ENCODE results near the gene ARMC8.

The ARMC8 gene

DNA sequence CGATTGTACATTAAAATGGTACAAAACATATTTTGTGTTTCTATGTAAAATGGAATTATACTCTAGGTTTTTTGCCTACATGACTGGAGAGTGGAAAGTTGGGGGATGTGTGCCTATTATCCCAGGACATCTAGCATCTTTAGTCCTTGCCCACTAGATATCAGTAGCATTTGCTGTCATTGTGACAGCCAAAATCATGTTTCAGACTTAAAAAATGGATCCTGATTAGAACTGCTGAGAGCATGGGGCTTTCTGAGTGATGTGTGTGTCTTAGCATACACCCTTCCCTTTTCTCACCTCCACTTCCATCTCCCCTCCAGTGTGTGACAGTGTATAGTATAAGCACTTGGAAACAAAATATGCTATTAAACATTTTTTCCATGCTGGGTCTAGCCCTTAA, 13.3 kb downstream of the ARMC8 start:
- no peak for DNase-seq (ENCODE audit: low spot score)

DNA sequence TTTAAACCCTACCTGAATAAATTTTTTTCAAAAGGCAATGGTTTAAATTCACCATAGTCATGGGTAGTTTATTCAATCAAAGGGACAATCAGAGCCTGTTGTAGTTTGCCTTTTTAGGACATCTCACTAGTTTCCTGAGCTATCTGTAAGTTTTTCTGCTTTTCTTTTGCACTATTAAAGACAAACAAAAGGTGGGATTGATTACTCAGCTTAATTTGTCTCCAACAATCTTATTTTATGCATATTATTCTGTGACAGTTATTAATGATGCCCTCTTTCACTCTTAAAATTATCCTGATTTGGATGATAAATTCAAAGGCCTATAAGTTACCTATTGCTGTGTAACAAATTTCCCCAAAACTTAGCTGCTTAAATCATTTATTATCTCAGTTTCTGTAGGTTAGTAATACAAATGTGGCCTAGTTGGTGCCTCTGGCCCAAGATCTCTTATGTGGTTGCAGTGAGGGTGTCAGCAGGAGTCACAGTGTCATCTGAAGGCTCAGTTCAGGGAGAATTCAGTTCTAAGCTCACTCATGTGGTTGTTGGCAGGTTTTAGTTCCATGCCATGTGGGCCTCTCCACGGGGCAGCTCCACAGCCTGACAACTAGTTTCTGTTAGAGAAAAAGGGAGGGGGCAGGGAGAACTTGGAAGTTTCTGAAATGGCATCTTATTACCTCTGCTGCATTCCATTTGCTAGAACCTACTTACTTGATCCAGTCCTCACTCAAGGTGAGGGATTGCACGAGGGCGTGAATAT, 16.0 kb downstream of the ARMC8 start:
- DNase-seq (ENCODE audit: low spot score) = no peak

DNA sequence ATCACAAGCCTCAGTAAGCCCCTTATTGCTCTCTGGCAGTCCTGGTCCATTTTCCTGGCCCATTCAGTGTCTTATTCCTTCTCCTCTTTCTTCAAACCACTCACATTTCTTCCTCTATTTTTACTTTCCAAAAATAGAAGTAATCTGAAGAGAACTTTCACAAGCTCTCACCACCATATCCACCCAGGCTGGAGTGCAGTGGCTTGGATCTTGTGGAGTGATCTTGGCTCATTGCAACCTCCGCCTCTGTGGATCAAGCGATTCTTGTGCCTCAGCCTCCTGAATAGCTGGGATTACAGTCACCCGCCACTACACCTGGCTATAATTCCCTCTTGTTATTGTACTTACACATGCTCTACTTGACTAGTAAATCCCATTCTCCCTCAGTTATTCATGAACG, 16.8 kb downstream of the ARMC8 start:
- DNase-seq (ENCODE audit: low spot score) = no peak

DNA sequence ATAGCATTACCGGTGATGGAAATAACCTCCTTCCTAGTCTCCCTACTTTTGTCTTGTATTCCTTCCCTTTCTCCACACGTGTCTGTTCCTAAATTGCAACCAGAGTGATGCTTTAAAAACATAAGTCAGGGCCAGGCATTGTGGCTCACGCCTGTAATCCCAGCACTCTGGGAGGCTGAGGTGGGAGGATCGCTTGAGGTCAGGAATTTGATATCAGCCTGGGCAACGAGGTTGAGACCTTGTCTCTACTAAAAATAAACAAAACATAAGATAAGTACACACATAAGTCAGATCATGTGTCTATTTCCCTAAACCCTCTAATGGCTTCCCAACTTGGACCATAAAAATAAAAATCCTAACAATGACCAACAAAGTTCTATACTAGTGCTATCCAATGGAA, 18.4 kb downstream of the ARMC8 start:
- DNase-seq (ENCODE audit: low spot score) = no peak

DNA sequence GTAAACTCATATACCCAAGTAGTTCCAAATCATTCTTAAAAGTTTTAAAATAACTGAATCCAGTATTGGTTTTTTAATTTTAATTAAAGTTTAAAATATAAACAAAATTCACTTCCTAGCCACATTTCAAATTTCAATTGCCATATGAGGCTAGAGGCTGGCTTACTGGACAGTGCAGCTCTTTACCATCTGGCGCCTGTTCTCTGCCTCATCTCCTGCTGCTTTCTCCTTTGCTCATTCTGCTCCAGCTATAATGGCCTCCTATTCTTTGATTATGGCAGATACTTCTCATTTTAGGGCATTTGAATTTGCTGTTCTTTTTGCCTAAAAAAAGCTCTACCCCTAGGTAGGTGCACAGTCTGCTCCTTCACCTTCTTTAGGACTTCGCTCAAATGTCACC, 19.1 kb downstream of the ARMC8 start:
- no peak for DNase-seq (ENCODE audit: low spot score)

DNA sequence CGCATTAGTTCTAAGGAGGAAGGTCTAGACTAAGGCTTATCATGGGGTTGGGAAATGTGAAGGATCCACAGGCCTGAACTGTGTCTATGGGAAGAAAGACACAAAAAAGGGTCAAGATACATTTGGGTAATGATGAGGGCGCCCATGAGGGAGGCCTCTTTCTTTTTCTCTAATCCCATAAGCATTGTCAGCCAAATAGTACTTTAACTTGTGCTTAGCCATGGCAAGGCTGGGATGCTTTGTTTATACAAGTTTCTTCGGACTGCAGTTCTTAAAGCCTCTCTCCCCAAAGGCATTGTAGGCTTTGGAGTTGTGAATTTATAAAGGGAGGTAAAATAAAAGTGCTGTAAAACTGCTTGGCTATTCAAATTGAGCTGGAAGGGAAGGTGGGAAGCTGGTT, 23.4 kb downstream of the ARMC8 start:
- no peak for DNase-seq (ENCODE audit: low spot score)

DNA sequence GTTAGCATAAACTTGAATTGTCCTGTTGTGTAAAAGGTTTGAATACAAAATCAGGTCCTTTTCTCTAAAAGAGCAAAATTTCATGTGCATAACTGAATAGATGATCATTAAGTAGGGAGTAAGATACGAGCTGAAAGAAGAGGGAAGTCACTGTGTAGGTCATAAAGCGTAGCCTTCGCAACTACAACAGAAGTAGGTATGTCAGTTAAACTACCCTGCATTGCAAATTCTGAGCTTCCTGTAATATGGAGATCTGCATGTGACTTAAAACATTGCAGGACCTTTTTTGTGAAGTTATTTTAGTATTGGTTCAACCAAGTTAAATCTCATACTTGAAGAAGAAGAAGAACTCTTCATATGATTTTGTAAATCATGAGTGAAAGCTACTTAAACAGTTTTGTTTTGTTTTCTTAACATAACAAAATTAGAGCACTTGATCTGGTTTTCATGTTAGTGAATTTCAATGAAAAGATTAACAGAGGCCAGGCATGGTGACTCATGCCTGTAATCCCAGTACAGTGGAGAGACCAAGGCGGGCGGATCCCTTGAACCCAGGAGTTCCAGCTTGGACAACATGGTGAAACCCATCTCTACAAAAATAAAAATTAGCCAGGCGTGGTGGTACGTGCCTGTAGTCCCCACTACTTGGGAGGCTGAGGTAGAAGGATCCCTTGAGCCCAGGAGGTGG, 26.4 kb downstream of the ARMC8 start:
- no peak for DNase-seq (ENCODE audit: low spot score)

DNA sequence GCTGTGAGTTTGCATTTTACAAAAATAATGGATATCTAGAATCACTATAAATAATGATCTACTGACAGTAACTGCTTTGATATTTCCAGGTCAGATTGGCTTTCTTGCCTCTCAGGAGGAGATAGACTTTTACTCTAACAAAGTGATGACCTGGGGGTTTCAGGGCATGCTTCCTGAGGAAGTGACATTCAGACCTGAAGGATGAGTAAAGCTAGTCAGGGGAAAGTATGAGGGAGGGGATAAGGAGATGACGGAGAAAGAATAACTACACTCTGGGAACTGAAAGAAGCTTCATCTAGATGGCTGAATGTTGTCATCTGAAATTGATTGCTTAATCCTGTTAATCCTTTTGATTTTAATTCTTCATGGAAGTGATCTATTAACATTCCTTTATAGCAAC, 32.2 kb downstream of the ARMC8 start:
- no peak for DNase-seq (ENCODE audit: low spot score)

DNA sequence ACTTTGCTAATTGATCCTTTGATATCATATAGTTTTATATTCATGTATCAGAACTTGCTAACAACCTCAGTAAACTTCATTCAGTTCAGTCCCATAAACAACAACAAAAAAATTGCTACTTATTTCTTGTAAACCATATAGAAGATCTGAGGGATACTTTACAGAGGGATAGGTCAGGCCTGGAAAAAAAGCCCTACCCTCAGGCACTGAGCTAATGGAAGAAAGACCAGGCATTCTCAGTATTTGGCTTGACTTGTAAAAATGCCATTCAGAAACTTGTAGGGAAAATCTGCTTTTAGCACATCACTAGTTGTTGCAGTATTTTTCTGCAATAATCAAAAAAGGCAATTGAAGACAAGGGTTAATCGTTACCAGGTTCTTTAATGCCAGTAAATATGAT, 33.1 kb downstream of the ARMC8 start:
- DNase-seq (ENCODE audit: low spot score) = no peak

DNA sequence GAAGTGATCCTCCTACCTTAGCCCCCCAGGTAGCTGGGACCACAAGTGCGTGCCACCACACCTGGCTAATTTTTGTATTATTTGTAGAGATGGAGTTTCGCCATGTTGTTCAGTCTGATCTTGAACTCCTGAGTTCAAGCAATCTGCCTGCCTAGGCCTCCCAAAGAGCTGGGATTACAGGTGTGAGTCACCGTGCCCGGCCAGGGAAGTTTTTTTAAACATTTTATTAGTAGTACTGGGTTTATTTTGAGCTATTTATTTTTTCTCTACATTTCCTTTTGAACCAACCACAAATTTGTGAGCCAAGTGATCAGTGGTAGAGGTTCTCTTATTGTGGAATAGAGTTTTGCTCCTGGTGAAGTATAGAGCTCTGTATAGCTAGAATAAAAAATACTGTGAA, 33.7 kb downstream of the ARMC8 start:
- no peak for DNase-seq (ENCODE audit: low spot score)

DNA sequence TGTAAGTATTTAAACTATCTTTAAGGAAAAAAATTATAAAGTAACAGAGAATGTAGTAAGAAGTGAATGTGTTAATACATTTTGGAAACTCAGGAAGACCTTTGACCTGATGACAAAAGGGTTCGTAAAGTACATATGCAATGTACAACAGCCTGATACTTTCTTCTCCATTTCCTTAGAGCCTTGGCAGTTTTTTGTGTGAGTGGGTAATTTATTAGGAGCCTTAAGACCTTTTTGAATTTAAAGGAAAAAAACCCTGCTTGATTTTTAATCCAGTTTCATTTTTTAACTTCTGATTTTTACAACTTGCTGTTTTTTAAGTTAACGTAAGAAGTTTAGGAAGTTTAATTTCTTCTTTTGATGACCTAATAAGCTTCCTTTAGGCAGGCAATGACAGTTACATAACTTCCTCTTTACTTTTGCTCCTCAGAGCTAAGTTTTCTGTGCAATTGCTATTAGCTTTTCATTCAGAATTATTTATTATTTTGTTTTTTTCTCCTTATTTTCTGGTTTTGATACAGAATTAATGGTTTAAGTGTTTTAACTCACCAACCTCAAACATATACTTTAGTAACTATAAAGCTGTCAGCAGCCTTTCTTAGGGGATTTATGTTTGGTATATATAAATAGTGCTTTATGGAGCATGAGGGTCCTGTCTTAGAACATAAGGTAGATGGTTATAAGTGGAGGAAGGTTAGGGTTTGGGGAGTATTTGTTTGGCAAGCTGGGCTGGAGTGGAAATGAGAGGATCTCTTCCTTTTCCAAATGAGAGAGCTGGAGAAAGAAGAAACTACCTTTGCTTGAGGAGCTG, 35.2 kb downstream of the ARMC8 start:
- DNase-seq (ENCODE audit: low spot score) = no peak

DNA sequence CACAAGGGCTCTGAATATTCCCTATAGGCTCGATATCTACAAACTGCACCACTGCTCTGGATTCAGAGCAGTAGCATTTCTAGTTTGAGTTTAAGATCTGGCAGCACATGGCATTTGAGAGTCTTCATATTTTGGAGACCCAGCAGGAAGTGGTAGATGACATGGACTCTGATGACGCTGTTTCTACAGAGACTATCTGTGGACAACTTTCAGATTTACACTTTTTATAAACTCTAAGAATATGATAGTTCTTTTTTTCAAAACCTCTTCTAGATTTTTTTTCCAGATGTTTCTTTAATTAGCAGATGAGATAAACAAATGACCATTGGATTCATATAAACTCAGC, 35.8 kb downstream of the ARMC8 start:
- DNase-seq (ENCODE audit: low spot score) = no peak

DNA sequence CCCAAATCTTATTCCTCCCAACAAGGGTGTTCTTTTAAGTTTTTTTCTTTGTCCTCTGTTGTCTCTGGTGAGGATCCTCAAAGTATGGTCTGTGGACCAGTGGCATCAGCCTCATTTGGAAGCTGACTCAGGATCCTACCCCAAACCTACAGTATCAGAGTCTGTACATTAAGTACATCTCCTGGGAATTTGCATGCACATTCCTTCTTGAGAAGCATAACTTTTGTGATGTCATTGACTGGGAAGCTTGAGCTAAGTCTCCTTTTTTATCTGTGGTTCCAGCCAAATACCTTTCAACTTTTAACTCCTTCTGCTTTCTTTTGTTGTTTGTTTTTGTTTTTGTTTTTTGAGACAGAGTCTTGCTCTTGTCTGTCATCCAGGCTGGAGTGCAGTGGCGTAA, 40.5 kb downstream of the ARMC8 start:
- DNase-seq (ENCODE audit: low spot score) = no peak

DNA sequence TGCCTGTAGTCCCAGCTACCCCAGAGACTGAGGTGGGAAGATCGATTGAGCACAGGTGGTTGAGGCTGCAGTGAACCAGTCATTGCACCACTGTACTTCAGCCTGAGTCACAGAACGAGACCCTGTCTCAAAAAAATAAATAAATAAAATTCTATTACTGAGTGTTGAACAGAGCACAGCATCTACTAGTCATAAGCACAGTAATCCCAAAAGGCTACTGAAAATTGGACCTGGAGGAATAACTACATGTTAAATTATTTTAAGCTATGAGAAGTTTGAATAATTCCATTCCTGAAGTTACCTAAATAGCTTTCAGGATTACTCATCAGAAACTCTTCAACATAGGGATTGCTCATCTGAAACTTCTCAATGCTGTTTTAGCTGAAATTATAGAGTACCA, 43.4 kb downstream of the ARMC8 start:
- no peak for DNase-seq (ENCODE audit: low spot score)

DNA sequence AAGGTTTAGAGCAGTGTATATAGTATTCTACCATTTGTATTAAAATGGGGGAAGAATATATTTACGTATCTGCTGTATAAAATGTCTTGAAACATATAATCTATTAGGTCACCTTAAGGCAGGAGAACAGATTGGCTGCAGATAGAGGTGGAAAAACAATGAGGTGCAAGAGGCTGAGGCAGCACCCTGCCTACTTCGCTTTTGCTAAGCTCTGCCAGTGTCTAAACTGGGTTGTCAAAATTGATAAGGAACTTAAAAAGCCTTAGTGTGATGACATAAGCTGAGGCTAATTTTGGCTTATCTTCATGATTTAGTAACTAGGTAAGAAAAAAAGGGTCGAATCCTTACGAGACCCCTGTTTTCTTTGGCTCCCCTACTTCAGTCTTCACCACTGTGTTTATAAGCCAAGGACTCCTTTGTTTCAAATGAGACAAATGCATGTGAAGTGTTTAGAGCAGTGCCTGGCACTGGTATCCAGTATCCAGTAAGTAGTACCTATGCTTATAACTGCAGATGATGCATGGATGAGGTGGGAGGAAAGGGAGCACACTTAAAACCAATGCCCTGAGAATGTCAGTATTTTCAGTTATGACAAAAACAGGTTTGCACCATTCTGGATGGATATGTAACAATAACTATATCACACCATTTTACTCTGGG, 45.7 kb downstream of the ARMC8 start:
- DNase-seq (ENCODE audit: low spot score) = no peak

DNA sequence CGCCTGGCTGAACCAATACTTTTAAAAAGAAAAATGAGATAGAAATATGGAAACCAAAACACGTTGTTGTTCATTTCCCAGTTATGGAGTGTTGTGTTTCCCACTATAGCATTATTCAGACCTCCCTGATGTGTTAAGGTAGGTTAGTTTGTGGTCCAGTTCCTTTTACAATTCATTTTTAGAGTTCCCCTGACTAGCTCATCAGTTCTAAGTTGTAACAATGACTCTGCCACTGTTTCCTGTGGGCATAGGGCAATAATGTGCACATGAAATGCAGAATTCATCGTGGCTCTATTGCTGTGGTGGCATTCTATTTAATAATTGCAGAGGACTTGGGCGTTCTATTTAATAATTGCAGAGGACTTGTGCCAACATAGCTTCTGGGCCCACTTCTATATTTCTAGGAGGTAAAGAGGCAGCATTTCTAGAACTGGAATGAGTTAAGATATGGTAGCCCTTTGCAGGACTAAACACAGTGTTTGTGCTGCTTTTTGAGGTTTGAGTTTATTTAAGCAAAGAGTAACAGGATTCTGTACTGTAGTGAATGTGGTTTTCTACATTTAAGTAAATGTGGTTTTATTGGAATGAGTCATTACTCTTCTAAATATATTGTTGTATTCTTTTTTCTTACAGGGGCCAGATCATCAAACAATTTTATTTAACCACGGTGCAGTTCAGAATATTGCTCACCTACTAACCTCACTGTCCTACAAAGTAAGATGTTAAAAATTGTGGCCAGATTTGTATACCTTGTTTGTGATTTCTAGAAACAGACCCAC, 47.5 kb downstream of the ARMC8 start:
- no peak for DNase-seq (ENCODE audit: low spot score)

DNA sequence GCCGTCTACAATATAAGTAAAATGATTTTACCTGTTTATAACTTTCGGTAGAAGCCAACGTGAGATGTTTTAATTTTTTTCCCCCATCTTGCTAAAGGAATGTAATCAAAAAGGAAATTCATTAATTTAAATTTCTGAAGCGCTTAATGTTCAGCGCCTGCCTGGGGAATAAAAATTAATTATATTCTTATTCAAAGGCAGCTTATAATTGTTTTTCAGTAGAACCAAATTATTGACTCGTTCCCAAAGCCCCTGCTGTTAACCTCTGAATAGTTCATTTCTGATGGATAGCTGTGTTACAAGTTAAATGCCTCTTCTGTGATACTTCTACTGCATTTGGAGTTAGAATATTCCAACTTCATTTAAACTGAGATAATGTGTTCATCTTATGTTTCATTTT, 51.6 kb downstream of the ARMC8 start:
- no peak for DNase-seq (ENCODE audit: low spot score)

DNA sequence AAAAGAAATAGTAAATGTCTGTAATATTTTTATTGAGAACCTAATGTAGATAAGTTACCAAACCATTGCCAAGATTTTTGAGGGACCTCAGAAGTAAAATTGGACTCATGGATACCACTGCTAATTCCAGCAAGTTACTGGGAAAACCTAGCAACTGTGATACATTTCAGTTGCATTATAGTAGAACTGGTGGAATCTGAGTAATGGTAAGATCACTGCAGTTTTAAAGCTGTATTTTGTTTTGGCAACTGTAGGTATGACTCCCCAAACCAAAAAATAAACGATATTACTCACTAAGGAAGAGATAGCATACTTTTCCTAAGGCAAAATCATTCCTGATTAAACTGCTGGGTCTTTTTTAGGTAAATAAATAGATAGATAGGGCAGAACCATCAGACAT, 54.0 kb downstream of the ARMC8 start:
- peak; percentile 37 for DNase-seq (ENCODE audit: low spot score)

DNA sequence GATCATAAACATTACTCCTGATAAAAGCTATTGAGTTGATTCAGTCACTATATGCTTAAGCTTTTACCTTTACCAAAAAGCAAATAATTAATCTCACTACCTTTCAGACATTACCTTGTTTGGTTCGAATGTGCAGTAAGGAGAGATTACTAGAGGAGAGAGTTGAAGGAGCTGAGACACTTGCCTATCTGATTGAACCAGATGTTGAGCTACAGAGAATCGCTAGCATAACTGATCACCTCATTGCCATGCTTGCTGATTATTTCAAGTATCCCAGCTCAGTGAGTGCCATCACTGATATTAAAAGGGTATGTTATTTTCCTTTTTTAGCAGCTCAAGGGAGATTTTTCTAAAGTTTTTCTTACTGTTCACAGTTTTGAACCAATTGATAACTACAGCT, 54.6 kb downstream of the ARMC8 start:
- DNase-seq (ENCODE audit: low spot score) = no peak

DNA sequence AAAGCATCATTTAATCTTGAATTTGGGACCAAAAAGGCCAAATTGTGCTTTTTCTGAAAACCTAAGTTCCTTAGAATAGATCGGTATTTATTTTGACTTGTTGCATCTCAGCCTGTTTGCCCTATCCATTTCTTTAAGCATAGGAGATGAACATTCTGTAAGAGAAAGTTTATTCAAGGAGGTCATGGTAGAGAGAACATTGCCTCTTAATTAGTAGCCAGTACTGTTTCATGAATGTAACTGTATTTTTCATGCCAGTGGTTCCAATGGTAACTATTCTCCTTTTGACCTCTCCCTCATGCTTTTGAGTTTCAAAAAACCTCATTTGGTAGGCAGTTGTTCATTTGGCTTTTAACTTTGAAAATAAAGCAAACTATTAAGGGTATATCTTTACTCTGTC, 55.4 kb downstream of the ARMC8 start:
- no peak for DNase-seq (ENCODE audit: low spot score)

DNA sequence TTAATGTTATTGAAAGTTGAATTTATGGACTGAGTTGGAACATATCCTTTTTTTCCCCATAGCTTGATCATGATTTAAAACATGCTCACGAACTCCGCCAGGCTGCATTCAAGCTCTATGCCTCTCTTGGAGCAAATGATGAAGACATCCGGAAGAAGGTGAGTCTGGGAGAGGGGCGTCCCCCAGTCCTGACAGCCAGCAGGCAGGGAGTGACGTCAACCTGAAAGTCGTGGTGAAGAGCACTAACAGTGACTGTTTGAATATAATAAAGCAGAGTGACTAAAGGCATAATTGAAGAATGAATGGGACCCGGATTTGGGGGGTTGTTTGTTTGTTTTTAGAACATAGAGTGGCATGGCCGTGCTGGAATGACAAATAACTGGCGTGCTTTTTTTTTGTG, 57.9 kb downstream of the ARMC8 start:
- DNase-seq (ENCODE audit: low spot score) = no peak

DNA sequence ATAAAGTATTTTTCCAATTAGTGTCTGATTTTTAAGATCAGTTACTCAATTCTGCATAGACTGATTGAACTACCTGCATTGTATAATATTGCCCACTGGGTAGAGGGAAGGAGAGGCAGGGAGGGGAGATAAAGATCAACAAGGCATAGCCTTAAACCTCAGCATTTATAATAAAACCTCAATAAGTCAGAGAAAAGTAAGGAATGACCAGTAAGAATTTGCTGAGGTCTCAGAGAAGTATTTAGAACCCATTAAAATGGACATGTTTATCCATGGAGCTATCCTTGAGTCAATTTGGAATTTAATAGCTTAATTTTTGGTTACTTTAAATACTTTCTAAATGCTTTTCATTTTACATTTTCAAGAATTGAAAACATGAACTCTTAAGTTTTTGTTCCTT, 62.5 kb downstream of the ARMC8 start:
- no peak for DNase-seq (ENCODE audit: low spot score)
